ENCODE results near the gene GPC6.

- TF ChIP-seq CTCF (IDR thresholded peaks at IDR 0.05; ENCODE audit: poor library complexity, severe bottlenecking) (no peak), SMC3 (conservative IDR thresholded peaks at IDR 0.05; ENCODE audit: poor library complexity) (no peak), POLR2AphosphoS5 (IDR thresholded peaks at IDR 0.05) (no peak), EP300 (conservative IDR thresholded peaks at IDR 0.05; ENCODE audit: poor library complexity, severe bottlenecking) (no peak), REST (IDR thresholded peaks at IDR 0.05; ENCODE audit: borderline replicate concordance) (no peak), EZH2 (IDR thresholded peaks at IDR 0.05; ENCODE audit: borderline replicate concordance, insufficient read depth, low read length, poor library complexity, severe bottlenecking) (no peak), RAD21 (conservative IDR thresholded peaks at IDR 0.05) (no peak)
Measured at GRCh38 chr13:93687261-93687660, 460.7 kb downstream of the GPC6 start.

All from neural cell (in vitro differentiated cells).